ENCODE results near the gene TIAL1. TPM values are rescaled to one million over a fixed set of nuclear protein-coding genes. Genes with fewer than 3 reads are reported as not detected.
A peak's percentile ranks its signal among the peaks of the same experiment; 100 is the strongest.

The TIAL1 gene
- total RNA-seq, 2 experiments from 2014 or later: 159 to 174 TPM

DNA sequence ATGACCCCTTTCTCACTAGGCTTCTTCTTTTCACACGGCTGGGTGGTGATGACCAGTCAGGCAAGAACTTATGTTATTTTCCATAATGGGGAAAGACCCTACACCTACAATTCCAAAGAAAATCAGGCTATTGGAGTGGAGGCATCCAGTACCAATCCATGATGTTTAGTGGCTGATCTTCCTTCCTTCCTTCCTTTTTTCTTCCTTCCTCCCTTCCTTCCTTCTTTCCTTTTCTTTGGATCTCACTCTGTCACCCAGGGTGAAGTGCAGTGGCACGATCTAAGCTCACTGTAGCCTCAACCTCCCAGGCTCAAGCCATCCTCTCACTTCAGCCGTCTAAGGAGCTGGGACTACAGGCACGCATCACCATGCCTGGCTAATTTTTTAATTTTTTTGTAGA, 56.7 kb downstream of the TIAL1 start:
- Mint-ChIP-seq H3K9me3 (no peaks in the 10 kb centered on the region), H3K4me3 (peak overlapping the region; percentile 88), H3K27me3 (no peaks in the 10 kb centered on the region), H3K36me3 (ENCODE audit: low read depth) (peaks cover 47% of the 10 kb centered on the region), H3K4me1 (ENCODE audit: low read depth) (peaks cover 73% of the 10 kb centered on the region), H3K27ac (peak overlapping the region; percentile 95)
- TF ChIP-seq, protein P1, sequence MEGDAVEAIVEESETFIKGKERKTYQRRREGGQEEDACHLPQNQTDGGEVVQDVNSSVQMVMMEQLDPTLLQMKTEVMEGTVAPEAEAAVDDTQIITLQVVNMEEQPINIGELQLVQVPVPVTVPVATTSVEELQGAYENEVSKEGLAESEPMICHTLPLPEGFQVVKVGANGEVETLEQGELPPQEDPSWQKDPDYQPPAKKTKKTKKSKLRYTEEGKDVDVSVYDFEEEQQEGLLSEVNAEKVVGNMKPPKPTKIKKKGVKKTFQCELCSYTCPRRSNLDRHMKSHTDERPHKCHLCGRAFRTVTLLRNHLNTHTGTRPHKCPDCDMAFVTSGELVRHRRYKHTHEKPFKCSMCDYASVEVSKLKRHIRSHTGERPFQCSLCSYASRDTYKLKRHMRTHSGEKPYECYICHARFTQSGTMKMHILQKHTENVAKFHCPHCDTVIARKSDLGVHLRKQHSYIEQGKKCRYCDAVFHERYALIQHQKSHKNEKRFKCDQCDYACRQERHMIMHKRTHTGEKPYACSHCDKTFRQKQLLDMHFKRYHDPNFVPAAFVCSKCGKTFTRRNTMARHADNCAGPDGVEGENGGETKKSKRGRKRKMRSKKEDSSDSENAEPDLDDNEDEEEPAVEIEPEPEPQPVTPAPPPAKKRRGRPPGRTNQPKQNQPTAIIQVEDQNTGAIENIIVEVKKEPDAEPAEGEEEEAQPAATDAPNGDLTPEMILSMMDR (IDR thresholded peaks at IDR 0.05): no peak
- Histone ChIP-seq H3K4me1 (ENCODE audit: insufficient read depth, low read length) (peaks cover 70% of the 10 kb centered on the region), H3K9me3 (ENCODE audit: control insufficient read depth in 1 of 2, insufficient read depth in 1 of 2, low read length in 2 of 2) (no peaks in the 10 kb centered on the region), H3K27ac (ENCODE audit: low read depth in 1 of 2, low read length in 2 of 2) (peak overlapping the region in 1 of 2 donors; percentile 48), H3K4me3 (ENCODE audit: low read length) (peak overlapping the region; percentile 92), H3K36me3 (ENCODE audit: insufficient read depth, low read length) (peaks cover 16% of the 10 kb centered on the region), H3K27me3 (ENCODE audit: control insufficient read depth in 1 of 2, insufficient read depth in 2 of 2, low read length in 2 of 2) (no peaks in the 10 kb centered on the region)
- CTCF ChIA-PET: interaction anchor here (1.0 to 1.2 kb wide), 2 partner anchors 101 to 334 kb away, joined by 3 read pairs; no protein-coding TSS in a partner anchor
- POLR2A ChIA-PET: interaction anchor here (1.0 to 13.4 kb wide), 11 partner anchors 9 to 111 kb away, joined by 3 to 138 read pairs (median 9); partner anchors contain the start of gene BAG3
- no peak for ATAC-seq (ENCODE audit: poor library complexity)
- intact Hi-C loops (cut with DNase I, micrococcal nuclease): loop anchor here (2.0 to 5.0 kb wide), 4 partner anchors 23 to 233 kb away; partner anchors contain the start of gene BAG3 (in 1 of the 2)
- no peak for DNase-seq

DNA sequence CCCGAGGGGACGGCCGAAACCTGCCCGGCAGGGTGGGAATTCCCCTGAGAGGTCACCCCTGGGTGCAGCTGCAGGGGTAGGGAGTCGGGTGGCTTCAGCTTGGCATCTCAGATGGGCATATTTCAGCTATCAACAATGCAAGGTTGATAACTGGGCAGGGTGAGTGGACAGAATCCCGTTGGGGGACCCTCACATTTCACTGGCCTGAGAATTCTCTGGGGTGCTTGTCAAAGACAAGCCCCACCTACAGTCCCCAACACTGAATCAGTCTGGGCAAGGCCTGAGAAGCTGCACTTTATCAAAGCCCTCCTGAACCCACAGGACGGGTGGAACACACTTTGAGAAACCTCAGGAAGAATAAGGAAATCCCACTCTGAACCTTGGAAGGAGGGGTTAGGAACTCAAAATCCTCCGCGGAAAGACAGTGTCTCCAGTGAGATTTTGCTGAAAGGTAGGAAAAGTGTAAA, 57.4 kb downstream of the TIAL1 start:
- Mint-ChIP-seq H3K27ac (peak overlapping the region; percentile 95), H3K27me3 (no peaks in the 10 kb centered on the region), H3K4me1 (ENCODE audit: low read depth) (peaks cover 76% of the 10 kb centered on the region), H3K9me3 (no peaks in the 10 kb centered on the region), H3K36me3 (ENCODE audit: low read depth) (peaks cover 50% of the 10 kb centered on the region), H3K4me3 (peak overlapping the region; percentile 88)
- POLR2A ChIA-PET: interaction anchor here (0.5 to 13.4 kb wide), 11 partner anchors 9 to 459 kb away, joined by 3 to 138 read pairs (median 3); partner anchors contain the start of gene EIF3A
- peaks cover 16% of the 10 kb centered on the region for H3K36me3 ChIP-seq (ENCODE audit: insufficient read depth, low read length)
- CTCF ChIA-PET: interaction anchor here (1.0 to 1.7 kb wide), 4 partner anchors 50 to 333 kb away, joined by 3 to 9 read pairs (median 4); no protein-coding TSS in a partner anchor
- ATAC-seq (ENCODE audit: poor library complexity) (no peak), DNase-seq (peak in 2 of 14 experiments; percentile 46 to 51)
- peak overlapping the region; percentile 48 to 52 for H3K27ac ChIP-seq (ENCODE audit: low read depth in 1 of 2, low read length in 2 of 2)
- peaks cover 72% of the 10 kb centered on the region for H3K4me1 ChIP-seq (ENCODE audit: insufficient read depth, low read length)
- intact Hi-C loops (cut with DNase I, micrococcal nuclease): no loop called here
- peak overlapping the region; percentile 92 for H3K4me3 ChIP-seq (ENCODE audit: low read length)
- TF ChIP-seq, protein P1 (IDR thresholded peaks at IDR 0.05): no peak
- no peaks in the 10 kb centered on the region for H3K27me3 ChIP-seq (ENCODE audit: control insufficient read depth in 1 of 2, insufficient read depth in 2 of 2, low read length in 2 of 2)
- no peaks in the 10 kb centered on the region for H3K9me3 ChIP-seq (ENCODE audit: control insufficient read depth in 1 of 2, insufficient read depth in 1 of 2, low read length in 2 of 2)

GRCh38 chr10:119538632-119539358, 58.0 kb downstream of the TIAL1 start:
- peaks cover 16% of the 10 kb centered on the region for H3K36me3 ChIP-seq (ENCODE audit: insufficient read depth, low read length)
- intact Hi-C loops (cut with DNase I, micrococcal nuclease): no loop called here
- H3K4me3 ChIP-seq (ENCODE audit: low read length): peak overlapping the region; percentile 92
- H3K4me3 Mint-ChIP-seq: peak overlapping the region; percentile 88
- TF ChIP-seq, protein P1 (IDR thresholded peaks at IDR 0.05): peak; percentile 21
- H3K27me3 Mint-ChIP-seq: no peaks in the 10 kb centered on the region
- peaks cover 70% of the 10 kb centered on the region for H3K4me1 ChIP-seq (ENCODE audit: insufficient read depth, low read length)
- H3K4me1 Mint-ChIP-seq (ENCODE audit: low read depth): peaks cover 74% of the 10 kb centered on the region
- ChIA-PET CTCF (interaction anchor here (0.7 to 1.7 kb wide), 6 partner anchors 49 to 332 kb away, joined by 3 to 9 read pairs (median 3); no protein-coding TSS in a partner anchor), POLR2A (interaction anchor here (0.5 to 13.4 kb wide), 13 partner anchors 8 to 458 kb away, joined by 3 to 138 read pairs (median 4); partner anchors contain the start of gene EIF3A)
- no peaks in the 10 kb centered on the region for H3K9me3 Mint-ChIP-seq
- DNase-seq (peak in 13 of 14 experiments; percentile 13 to 57 (median 26)), ATAC-seq (ENCODE audit: poor library complexity) (no peak)
- H3K9me3 ChIP-seq (ENCODE audit: control insufficient read depth in 1 of 2, insufficient read depth in 1 of 2, low read length in 2 of 2): no peaks in the 10 kb centered on the region
- H3K27ac Mint-ChIP-seq: peak overlapping the region; percentile 95
- H3K27me3 ChIP-seq (ENCODE audit: control insufficient read depth in 1 of 2, insufficient read depth in 2 of 2, low read length in 2 of 2): no peaks in the 10 kb centered on the region
- H3K27ac ChIP-seq (ENCODE audit: low read depth in 1 of 2, low read length in 2 of 2): peak overlapping the region; percentile 52 to 63
- H3K36me3 Mint-ChIP-seq (ENCODE audit: low read depth): peaks cover 50% of the 10 kb centered on the region

All from CD4-positive, alpha-beta T cell (primary cell).